PC-3 (cell line): ENCODE results near the gene LGR4. TPM values are rescaled to one million over a fixed set of nuclear protein-coding genes. Genes with fewer than 3 reads are reported as not detected.
"Not testable (repeated sequence)": the region's sequence is repeated elsewhere in the genome, so short reads cannot be mapped to it uniquely, and the experiment has no call there.

Source experiments
- ATAC-seq: fragments of 200-7000 bp; cut with Tn5 transposase; 2 replicates; pipeline ENCODE4 v1.9.1; 2020; ENCODE audit warnings: mild to moderate bottlenecking, moderate library complexity
- BruUV-seq: library from RNA; stranded (reverse); fragments of 400-500 nt; replicated peaks from 2 replicates; lab custom pipeline; 2021; lab: Mats Ljungman, UMichigan
- CTCF ChIA-PET: fragments of 300-600 bp; sonication (Branson Sonifier 250); formaldehyde crosslinking; loops from one replicate; lab custom pipeline; 2022; ENCODE audit warnings: antibody characterized with exemption; lab: Charles Lee
- POLR2A ChIA-PET: fragments of 300-600 bp; sonication (Branson Sonifier 250); formaldehyde crosslinking; loops from one replicate; lab custom pipeline; 2022; ENCODE audit warnings: antibody characterized with exemption; ENCODE audit not compliant: unreplicated experiment; lab: Charles Lee
- DNase-seq: peaks from one replicate; pipeline ENCODE4 v3.0.0-alpha.2; 2015
- H2AFZ ChIP-seq: fragments of 300-600 bp; sonication (generic); 2 replicates; pipeline ENCODE4 v1.6.0; 2016; ENCODE audit warnings: antibody characterized with exemption, low read length
- H3F3A ChIP-seq: fragments of 300-600 bp; sonication (generic); one replicate; pipeline ENCODE4 v1.6.0; 2017; ENCODE audit warnings: antibody characterized with exemption, low read length, control low read depth, mild to moderate bottlenecking; ENCODE audit not compliant: unreplicated experiment
- H3K27ac ChIP-seq: fragments of 300-600 bp; sonication (generic); 2 replicates; pipeline ENCODE4 v1.5.1; 2016; ENCODE audit warnings: mild to moderate bottlenecking, low read length
- H3K27me3 ChIP-seq: fragments of 300-600 bp; sonication (generic); 2 replicates; pipeline ENCODE4 v1.6.1; 2016; ENCODE audit warnings: low read length, mixed read lengths
- H3K36me3 ChIP-seq: fragments of 300-600 bp; sonication (generic); 2 replicates; pipeline ENCODE4 v1.6.1; 2016; ENCODE audit warnings: low read depth, mixed run types, low read length, mixed read lengths
- H3K4me1 ChIP-seq: fragments of 300-600 bp; sonication (generic); 2 replicates; pipeline ENCODE4 v1.5.1; 2016; ENCODE audit warnings: low read length; ENCODE audit not compliant: insufficient read depth
- H3K4me2 ChIP-seq: fragments of 300-600 bp; sonication (generic); 2 replicates; pipeline ENCODE4 v1.6.0; 2016; ENCODE audit warnings: low read length
- H3K4me3 ChIP-seq: fragments of 300-600 bp; sonication (generic); 2 replicates; pipeline ENCODE4 v1.5.1; 2016; ENCODE audit warnings: mild to moderate bottlenecking, low read length, mixed read lengths
- H3K79me2 ChIP-seq: fragments of 300-600 bp; sonication (generic); 2 replicates; pipeline ENCODE4 v1.6.1; 2017; ENCODE audit warnings: low read length, mixed read lengths
- H3K9ac ChIP-seq: fragments of 300-600 bp; sonication (generic); 2 replicates; pipeline ENCODE4 v1.6.0; 2016; ENCODE audit warnings: mild to moderate bottlenecking, low read length
- H3K9me2 ChIP-seq: fragments of 300-600 bp; sonication (generic); replicated peaks from 2 replicates; pipeline ENCODE4 v1.6.1; 2016; ENCODE audit warnings: mixed run types, low read length, mixed read lengths
- H3K9me3 ChIP-seq: fragments of 300-600 bp; sonication (generic); 2 replicates; pipeline ENCODE4 v1.6.1; 2016; ENCODE audit warnings: low read length, mixed read lengths
- H4K20me1 ChIP-seq: fragments of 300-600 bp; sonication (generic); 2 replicates; pipeline ENCODE4 v1.6.1; 2016; ENCODE audit warnings: low read length, mixed read lengths
- EZH2 ChIP-seq: fragments of 300-600 bp; sonication (generic); IDR thresholded peaks from one replicate; pipeline ENCODE4 v1.6.1; 2017; ENCODE audit warnings: antibody characterized with exemption, mild to moderate bottlenecking, low read length; ENCODE audit not compliant: unreplicated experiment
- EZH2phosphoT487 ChIP-seq: fragments of 300-600 bp; sonication (generic); IDR thresholded peaks from 2 replicates; pipeline ENCODE4 v1.6.1; 2018; ENCODE audit warnings: mild to moderate bottlenecking, antibody characterized with exemption, low read length, borderline replicate concordance
- intact Hi-C: fragments of 100-400 bp; cut with micrococcal nuclease; formaldehyde crosslinking; loops from 2 replicates; pipeline ENCODE4 v1.9.0; 2023
- total RNA-seq: library from RNA; depleted of rRNA; stranded (reverse); fragments of >200 nt; gene quantifications from 2 replicates; pipeline ENCODE4 v1.2.3, GENCODE V29; 2014
- TF ChIP-seq, protein P1 (sequence below): fragments of 300-600 bp; sonication (generic); conservative IDR thresholded peaks from 2 replicates; pipeline ENCODE4 v1.5.1; 2017; ENCODE audit warnings: antibody characterized with exemption, low read depth, mild to moderate bottlenecking, low read length

The LGR4 gene
- total RNA-seq, 1 experiment from 2014 or later = 13.5 TPM

DNA sequence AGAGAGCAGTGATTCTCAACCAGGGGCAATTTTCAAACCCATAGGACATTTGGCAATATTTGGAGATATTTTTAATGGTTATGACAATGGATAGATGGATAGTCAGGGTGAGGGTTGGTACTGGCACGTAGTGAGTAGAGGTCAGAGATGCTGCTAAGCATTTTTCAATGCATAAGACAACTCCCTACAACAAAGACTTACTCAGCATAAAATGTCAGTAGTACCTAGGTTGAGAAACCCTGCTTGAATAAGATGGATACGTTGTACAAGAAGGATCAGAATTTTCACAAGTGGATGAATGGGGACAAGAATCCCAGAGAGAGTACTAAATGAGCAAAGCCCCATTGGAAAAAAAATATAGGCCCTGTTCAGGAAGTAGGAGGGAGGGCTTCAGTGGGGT lies 45.9 kb upstream of the LGR4 start:
- intact Hi-C loops = no loop called here
- CTCF ChIA-PET = no interaction called here
- ATAC-seq = no peak
- Histone ChIP-seq H3K4me1 (no peaks in the 10 kb centered on the region), H3K9me2 (no peaks in the 10 kb centered on the region), H3K79me2 (no peaks in the 10 kb centered on the region), H3F3A (no peaks in the 10 kb centered on the region), H3K27me3 (no peaks in the 10 kb centered on the region), H3K9me3 (no peaks in the 10 kb centered on the region), H3K36me3 (no peaks in the 10 kb centered on the region), H3K4me3 (no peak overlapping the region), H4K20me1 (no peaks in the 10 kb centered on the region), H3K27ac (no peak overlapping the region), H3K4me2 (no peak overlapping the region), H3K9ac (no peak overlapping the region), H2AFZ (no peak overlapping the region)
- TF ChIP-seq EZH2 (no peak), EZH2phosphoT487 (no peak)
- TF ChIP-seq, protein P1, sequence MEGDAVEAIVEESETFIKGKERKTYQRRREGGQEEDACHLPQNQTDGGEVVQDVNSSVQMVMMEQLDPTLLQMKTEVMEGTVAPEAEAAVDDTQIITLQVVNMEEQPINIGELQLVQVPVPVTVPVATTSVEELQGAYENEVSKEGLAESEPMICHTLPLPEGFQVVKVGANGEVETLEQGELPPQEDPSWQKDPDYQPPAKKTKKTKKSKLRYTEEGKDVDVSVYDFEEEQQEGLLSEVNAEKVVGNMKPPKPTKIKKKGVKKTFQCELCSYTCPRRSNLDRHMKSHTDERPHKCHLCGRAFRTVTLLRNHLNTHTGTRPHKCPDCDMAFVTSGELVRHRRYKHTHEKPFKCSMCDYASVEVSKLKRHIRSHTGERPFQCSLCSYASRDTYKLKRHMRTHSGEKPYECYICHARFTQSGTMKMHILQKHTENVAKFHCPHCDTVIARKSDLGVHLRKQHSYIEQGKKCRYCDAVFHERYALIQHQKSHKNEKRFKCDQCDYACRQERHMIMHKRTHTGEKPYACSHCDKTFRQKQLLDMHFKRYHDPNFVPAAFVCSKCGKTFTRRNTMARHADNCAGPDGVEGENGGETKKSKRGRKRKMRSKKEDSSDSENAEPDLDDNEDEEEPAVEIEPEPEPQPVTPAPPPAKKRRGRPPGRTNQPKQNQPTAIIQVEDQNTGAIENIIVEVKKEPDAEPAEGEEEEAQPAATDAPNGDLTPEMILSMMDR = no peak
- no TSS peak for BruUV-seq
- POLR2A ChIA-PET = no interaction called here
- no peak for DNase-seq

DNA sequence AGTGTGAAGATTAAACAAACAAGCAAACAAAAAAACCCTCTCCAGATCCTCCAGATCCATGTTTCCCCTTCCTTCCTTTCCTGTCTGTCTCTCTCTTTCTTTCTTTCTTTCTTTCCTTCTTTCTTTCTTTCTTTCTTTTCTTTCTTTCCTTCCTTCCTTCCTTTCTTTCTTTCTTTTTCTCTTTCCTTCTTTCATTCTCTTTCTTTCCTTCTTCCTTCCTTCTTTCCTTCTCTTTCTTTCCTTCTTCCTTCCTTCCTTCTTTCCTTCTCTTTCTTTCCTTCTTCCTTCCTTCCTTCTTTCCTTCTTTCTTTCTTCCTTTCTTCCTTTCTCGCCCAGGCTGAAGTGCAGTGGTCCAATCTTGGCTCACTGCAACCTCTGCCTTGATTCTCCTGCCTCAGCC lies 44.9 kb upstream of the LGR4 start:
- H3F3A ChIP-seq, H3K9me3 ChIP-seq, H3K4me2 ChIP-seq, H3K27me3 ChIP-seq, H2AFZ ChIP-seq, H3K27ac ChIP-seq, BruUV-seq, H3K4me3 ChIP-seq, DNase-seq, H3K36me3 ChIP-seq, H3K9me2 ChIP-seq, H3K79me2 ChIP-seq, intact Hi-C loops, H3K9ac ChIP-seq, H3K4me1 ChIP-seq, H4K20me1 ChIP-seq, ATAC-seq, CTCF ChIA-PET: not testable (repeated sequence)
- POLR2A ChIA-PET = interaction anchor here (0.6 kb wide), 1 partner anchor 53 kb away, joined by 3 read pairs; no protein-coding TSS in a partner anchor

DNA sequence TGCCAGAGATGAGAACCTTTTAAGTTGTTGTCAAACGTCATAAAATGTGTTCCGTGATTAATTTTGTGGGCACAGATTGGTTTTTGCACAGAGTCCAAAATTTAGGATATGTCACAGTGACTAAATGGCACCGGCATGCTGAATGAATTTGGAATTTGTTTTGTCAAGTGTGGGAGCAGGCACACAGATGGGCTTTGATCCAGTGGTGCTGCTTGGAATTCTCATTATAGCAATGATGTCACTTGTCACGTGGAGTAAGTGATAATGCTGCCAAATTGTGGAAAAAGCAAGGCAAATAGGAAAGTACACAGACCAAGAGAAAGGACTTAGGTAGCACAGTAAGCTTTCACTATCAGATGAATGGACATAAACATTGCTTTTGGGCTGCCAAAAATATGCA lies 42.0 kb upstream of the LGR4 start:
- H2AFZ ChIP-seq = no peak overlapping the region
- no TSS peak for BruUV-seq
- H3K9me2 ChIP-seq = no peaks in the 10 kb centered on the region
- no peak overlapping the region for H3K27ac ChIP-seq
- ChIA-PET CTCF (no interaction called here), POLR2A (no interaction called here)
- H3K4me2 ChIP-seq = no peak overlapping the region
- ATAC-seq (no peak), DNase-seq (no peak)
- no peaks in the 10 kb centered on the region for H3K4me1 ChIP-seq
- no peak overlapping the region for H3K4me3 ChIP-seq
- no peak overlapping the region for H3K9ac ChIP-seq
- H3K79me2 ChIP-seq = no peaks in the 10 kb centered on the region
- H3K27me3 ChIP-seq = no peaks in the 10 kb centered on the region
- no peaks in the 10 kb centered on the region for H3F3A ChIP-seq
- TF ChIP-seq, protein P1 = no peak
- TF ChIP-seq EZH2phosphoT487 = no peak
- TF ChIP-seq EZH2 = no peak
- H3K9me3 ChIP-seq = no peaks in the 10 kb centered on the region
- no peaks in the 10 kb centered on the region for H4K20me1 ChIP-seq
- intact Hi-C loops = no loop called here
- H3K36me3 ChIP-seq = no peaks in the 10 kb centered on the region
